HG02938 (cell line): Measurements from ENCODE around the gene FTSJ3.
A peak's percentile ranks its signal among the peaks of the same experiment; 100 is the strongest.

Experiments used
- ATAC-seq: cut with Tn5 transposase; IDR thresholded peaks from one replicate; pipeline ENCODE4 v1.9.1; 2021; ENCODE audit warnings: mild to moderate bottlenecking, moderate library complexity; ENCODE audit not compliant: unreplicated experiment

The FTSJ3 gene

GRCh38 chr17:63790057-63790456, 37.4 kb downstream of the FTSJ3 start:
- no peak for ATAC-seq

- ATAC-seq, result no peak
Observed at GRCh38 chr17:63786971-63787711, 40.3 kb downstream of the FTSJ3 start.

DNA sequence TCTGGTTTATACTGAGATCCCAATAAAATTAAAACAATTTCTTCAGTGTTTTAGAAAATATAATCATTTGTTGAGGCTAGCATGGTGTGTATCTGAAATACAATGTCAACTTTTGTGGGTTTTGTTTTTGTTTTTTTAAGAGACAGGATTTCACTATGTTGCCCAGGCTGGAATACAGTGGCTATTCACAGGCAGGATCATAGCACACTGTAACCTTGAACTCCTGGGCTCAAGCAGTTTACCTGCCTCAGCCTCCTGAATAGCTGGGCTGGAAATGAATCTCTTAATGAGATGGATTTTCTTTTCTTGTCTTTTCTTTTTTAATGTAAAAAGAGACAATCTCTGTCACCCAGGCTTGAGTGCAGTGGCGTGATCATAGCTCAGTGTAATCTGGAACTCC, 41.3 kb downstream of the FTSJ3 start:
- no peak for ATAC-seq

- no peak for ATAC-seq
Observed at GRCh38 chr17:63785556-63785955, 41.9 kb downstream of the FTSJ3 start.

DNA sequence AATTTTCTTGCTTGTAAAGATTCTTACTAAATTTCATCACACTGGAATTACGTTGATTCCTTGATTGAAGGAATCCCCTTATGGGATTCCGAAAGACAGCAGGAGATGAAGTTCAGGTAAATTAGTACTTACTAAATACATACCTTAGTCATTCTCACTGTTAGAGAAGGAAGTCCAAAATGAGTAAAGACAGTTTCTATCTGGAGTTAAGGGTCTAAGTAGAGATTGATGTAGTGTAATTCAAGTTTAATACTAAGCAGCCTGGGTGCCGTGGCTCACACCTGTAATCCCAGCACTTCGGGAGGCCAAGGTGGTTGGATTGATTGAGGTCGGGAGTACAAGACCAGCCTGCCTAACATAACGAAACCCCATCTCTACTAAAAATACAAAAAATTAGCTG, 43.9 kb downstream of the FTSJ3 start:
- no peak for ATAC-seq

- ATAC-seq, result no peak
Observed at GRCh38 chr17:63780928-63781327, 46.5 kb downstream of the FTSJ3 start.

- no peak for ATAC-seq
Observed at GRCh38 chr17:63780507-63780906, 47.0 kb downstream of the FTSJ3 start.

- no peak for ATAC-seq
Observed at GRCh38 chr17:63775420-63775819, 52.0 kb downstream of the FTSJ3 start.

DNA sequence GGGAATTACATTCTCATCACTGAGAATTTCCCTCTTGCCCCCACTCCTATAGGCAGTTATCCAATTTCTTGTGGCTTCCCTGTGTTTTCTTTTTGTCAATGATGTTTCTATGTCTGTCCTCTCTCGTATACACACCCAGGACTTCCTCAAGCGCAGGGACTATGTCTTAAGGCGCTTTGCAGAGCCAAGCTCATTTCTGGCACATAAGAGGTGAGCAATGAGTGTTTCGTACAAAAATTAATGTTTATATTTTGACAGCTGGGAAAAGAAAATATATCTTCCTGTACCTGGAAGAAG, 52.5 kb downstream of the FTSJ3 start:
- no peak for ATAC-seq

GRCh38 chr17:63774141-63774968, 53.1 kb downstream of the FTSJ3 start, which contains the start of gene DDX42:
DDX42 (plus strand) TSS chr17:63774170; CDS start chr17:63787050, 12,880 bp downstream.
- ATAC-seq, result no peak

DNA sequence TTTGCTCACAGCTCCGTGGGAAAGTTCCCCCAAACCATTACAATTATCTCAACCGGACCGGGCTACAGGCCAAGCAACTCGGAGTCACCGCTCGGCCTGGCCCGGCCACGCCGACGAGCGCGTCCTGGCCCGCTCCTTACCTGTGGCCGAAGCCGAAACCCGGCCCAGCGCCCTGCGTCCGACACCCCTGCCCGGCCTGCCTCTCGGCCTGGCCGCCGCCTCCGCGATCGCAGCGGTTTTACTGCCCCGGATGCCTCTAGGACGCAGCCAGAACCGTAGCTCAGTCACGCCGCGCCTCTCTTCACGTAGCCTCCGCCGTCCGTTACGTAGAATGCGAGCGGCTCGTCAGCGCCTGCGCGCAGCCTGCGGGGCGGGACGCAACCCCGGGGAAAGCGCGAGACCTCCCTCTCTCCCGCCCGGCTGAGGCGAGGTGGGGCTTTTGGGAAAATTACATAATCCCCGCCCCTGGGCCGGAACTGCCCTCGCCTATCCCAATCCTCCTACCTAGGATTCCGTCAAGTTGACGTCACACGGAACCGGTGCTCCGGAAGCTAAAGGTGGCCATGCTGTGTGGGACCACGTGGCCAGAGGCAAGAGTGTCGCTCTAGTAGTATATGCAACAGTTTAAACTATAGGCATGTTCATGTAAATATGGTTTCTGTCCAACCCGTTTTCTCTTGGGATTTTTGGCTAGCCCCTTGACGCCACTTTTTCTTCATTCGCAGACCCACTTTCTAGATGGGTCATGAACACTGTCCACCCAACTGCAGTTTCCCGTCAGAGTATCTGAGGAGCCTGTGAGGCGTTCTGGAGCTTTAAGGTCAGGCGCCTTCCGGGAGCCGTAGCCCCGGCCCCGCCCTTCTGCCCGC, 54.0 kb downstream of the FTSJ3 start, which contains the start of gene CCDC47:
TSS of gene CCDC47 (minus strand) at position 326 of the 869 bp plus-strand sequence. CDS start 7,422 bp downstream, outside the sequence.
- peak; percentile 91 for ATAC-seq

- ATAC-seq, result no peak
Observed at GRCh38 chr17:63772801-63773271, 54.6 kb downstream of the FTSJ3 start.
